Uterus (tissue), 2 donors: Measurements from ENCODE around the gene ARHGEF11.

Source experiments
- CTCF ChIP-seq, 4 experiments: fragments of 200-600 bp in 2 of 4; fragments of 450-650 bp in 2 of 4; sonication (generic) in 2 of 4; IDR thresholded peaks; one replicate each; pipeline ENCODE4 v1.5.1; 2016 to 2019; ENCODE audit warnings: antibody characterized with exemption in 4 of 4, mild to moderate bottlenecking in 2 of 4, moderate library complexity in 1 of 4
- POLR2A ChIP-seq, 2 donors: fragments of 450-650 bp; IDR thresholded peaks; one replicate each; pipeline ENCODE4 v1.6.1; 2016; ENCODE audit warnings: antibody characterized with exemption in 2 of 2, mild to moderate bottlenecking in 1 of 2, moderate library complexity in 1 of 2

GRCh38 chr1:156943756-156944155, 101.8 kb downstream of the ARHGEF11 start:
- no peak for TF ChIP-seq POLR2A (IDR thresholded peaks at IDR 0.05)
- TF ChIP-seq CTCF (IDR thresholded peaks at IDR 0.05): no peak
